GM19397 (cell line): ENCODE results near the gene CTNND2.
"Not testable (repeated sequence)": the region's sequence is repeated elsewhere in the genome, so short reads cannot be mapped to it uniquely, and the experiment has no call there.

ENCODE experiments used
- ATAC-seq: cut with Tn5 transposase; IDR thresholded peaks from one replicate; pipeline ENCODE4 v1.9.1; 2021; ENCODE audit warnings: mild to moderate bottlenecking, moderate library complexity; ENCODE audit not compliant: unreplicated experiment

Gene CTNND2

DNA sequence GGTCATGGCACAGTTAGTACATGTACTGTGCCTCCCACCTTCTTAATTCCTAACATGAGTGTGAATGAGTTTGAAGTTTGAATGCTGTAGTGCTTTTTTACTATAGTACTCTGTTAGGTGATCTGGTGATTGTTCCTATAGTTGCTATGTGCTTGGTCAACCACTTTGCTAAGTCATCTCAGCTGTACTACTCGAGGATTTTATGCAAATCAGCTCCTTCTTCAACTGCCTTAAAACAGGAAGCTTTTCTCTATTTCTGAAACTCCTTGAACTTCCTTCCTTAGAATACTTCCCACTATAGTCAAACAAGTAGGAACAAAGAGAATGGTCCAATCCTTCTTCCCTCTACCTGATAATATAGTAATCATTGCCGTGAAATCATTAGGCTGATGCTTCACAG, 219.6 kb downstream of the CTNND2 start:
- ATAC-seq = no peak

DNA sequence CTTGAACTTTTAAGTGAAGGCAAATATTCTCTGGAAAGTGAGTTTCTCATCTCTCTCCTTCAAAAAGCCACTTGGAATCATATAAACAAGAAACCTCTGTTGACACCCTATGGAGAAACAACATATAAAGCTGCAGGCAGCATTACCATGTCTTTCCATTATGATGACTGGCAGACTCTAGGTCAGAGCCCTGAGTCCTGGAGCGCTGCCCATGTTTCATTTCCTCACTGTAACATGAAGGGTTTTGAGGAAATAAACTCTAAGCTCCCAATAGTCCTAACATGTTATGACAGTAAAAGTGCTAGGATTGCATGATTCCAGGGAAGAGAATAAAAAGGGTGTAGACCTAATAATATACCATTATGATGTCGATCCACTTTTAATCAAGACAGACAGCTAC, 220.6 kb downstream of the CTNND2 start:
- ATAC-seq = no peak

DNA sequence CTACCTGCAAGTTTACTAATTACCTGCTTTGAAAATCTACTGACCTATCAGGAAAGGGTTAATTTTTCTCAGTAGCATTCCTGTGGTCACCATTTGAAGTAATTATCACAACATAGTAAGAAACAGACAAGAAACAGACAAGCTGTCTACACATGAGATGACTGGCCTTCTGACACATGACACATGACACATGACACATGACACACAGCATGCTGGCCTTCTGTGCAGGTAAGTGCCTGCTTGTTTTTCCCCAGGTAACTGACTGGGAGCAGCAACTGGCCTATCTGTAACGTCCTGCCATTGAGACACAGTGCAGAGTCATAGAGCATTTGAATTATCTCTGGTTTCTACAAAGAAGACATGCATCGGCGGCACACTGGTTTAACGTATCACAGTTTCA, 222.4 kb downstream of the CTNND2 start:
- no peak for ATAC-seq

DNA sequence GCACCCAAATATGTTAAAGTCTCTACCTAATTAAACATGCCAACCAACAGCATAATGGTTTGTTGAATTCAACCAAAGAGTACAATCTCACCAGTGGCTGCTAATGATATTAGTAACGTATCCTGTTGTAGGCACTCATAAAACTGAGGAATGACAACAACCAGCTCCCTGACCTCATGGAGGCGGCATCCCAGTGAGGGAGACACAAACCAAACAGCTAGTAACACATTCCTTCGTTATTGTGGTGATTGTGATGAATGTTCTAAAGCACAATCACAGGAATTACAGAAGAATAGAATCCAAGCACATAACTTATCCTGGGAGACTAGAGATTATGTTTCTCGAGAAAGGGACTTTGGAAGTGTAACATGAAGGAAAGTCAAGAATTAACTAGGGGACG, 224.6 kb downstream of the CTNND2 start:
- no peak for ATAC-seq

DNA sequence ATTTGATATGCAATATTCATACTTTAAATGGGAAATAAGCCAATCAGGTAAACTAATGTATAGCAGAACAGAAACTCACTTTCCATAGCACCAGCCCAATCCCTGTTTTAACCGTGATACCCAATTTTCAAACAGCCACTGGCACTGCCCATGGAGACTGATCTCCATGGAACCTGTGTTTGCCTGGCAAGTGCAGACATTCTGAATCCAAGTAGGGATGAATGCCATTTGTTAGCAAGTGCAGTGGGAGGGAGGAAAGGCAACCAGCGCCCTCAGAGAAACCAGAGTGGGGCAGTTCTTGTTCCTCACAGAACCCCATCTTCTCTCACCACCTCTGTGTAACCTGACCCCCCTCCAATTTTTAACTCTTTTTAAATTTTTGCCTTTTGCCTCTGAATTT, 229.1 kb downstream of the CTNND2 start:
- ATAC-seq = no peak

DNA sequence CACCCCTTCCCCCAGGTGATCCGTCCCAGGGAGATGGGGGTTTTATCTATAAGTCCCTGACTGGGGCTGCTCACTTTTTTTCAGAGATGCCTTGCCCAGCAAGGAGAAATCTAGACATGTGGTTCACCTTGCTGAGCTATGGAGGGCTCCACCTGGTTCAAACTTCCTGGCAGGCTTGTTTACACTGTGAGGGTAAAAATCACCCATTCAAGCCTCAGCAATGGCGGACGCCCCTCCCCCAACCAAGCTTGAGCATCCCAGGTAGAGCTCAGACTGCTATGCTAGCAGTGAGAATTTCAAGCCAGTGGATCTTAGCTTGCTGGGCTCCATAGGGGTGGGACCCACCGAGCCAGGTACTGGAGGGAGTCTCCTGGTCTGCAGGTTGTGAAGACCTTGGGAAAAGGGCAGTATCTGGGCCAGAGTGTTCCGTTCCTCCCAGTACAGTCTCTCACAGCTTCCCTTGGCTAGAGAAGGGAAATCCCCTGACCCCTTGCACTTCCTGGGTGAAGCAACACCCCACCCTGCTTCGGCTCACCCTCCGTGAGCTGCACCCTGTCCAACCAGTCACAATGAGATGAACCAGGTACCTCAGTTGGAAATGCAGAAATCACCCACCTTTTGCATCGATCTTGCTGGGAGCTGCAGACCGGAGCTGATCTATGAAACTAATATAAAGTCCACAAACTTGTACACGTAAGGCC, 231.7 kb downstream of the CTNND2 start:
- ATAC-seq = no peak

DNA sequence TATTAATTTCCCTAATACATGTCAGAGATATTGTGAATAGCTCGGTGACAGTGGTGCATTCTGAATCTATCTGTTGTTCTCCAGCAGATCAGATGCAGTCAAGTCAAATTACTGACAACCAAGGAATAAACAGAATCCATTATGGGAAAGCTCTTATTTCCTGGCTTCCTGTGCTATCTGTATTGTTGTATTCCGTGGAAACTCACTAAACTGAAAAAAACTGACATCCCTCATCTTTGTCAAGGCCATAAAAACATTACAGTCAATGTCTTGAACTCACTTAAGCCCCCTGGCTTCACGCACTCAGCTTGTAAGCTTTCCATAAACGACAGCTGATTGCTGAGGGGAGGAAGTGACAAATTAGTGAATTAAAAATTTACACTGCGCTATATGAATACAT, 245.9 kb downstream of the CTNND2 start:
- no peak for ATAC-seq

DNA sequence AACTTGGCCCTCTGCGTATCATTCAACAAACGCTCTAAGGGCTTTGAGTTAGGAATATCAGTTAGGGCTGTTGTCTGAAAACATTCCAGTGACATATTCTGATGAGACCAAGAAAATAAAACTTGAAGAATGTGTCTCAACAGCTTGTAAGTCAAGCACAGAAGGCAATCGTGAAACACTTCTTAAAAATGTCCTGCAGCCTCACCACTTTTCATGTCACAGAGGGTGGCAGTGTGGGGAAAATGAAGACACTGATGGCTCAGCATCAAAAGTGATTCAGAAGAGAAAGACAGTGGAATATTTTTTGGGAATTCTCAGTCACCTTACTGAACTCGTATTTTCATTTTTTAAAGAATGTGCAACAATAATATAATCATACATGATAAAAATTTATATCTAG, 247.3 kb downstream of the CTNND2 start:
- ATAC-seq = no peak

DNA sequence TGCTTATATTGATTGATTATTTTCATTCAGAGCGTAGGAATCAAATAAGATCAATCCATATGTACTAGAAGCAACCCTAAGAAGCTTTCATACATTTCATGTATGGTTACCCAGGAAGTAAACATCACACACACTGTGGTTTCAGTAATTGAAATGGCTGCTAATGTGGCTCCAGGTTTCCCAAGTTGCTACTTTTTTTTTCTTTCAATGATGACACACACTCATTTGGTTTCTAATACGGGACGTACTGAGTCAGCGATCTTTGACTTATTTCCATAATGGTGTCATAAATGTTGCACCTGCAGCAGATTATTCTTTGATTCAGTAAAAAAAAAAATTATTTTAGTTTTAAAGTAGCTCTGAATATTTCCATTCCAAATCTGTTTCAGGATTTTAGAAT, 248.6 kb downstream of the CTNND2 start:
- ATAC-seq = no peak

DNA sequence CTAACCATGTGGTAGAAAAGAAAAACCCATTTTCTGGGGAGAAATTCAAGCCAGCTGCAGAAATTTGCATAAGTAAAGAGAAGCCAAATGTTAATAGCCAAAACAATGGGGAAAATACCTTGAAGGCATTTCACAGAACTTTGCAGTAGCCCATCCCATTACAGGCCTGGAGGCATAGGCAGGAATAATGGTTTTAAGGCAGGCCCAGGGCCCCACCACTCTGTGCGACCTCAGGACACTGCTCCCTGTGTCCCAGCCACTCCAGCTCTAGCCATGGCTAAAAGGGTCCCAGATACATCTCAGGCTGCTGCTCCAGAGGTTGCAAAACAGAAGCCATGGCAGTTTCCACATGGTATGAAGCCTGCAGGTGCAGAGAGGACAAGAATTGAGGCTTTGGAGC, 253.3 kb downstream of the CTNND2 start:
- ATAC-seq = no peak

DNA sequence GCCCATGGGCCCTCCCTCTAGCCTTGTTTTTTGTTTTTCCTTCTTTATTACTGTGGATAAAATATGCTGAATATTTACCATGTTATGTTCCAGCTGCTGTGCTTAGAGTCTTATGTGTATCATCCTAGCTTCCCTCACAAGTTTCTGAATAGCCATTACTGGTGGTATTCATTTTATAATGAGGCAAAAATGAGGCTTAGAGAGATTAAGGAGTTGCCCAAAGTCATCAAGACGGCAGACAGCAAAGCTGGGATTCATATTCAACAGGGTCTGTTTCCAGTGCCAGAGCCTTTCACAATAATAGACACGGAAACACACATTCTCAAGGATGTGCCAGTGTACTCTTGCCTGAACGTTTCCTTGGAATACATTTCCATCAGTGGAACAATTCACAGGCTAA, 258.1 kb downstream of the CTNND2 start:
- no peak for ATAC-seq

DNA sequence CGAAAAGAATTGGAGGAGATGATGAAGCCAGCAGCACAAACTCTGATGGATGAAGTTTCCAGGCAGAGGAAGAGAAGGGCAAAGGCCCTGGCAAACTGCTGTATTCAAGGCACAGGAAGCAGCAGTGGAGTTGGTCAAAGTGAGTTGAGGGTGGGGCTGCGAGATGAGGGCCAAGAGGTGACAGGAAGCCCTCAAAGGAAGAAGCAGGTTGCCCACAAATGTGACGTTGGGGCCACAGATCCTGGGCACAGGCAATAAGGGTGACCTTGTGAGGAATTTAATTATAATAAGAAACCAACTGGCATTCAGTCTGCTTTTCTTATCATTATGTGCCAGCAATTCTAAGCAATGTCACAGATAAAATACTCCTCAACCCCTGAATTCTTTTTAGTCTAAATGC, 261.8 kb downstream of the CTNND2 start:
- no peak for ATAC-seq

DNA sequence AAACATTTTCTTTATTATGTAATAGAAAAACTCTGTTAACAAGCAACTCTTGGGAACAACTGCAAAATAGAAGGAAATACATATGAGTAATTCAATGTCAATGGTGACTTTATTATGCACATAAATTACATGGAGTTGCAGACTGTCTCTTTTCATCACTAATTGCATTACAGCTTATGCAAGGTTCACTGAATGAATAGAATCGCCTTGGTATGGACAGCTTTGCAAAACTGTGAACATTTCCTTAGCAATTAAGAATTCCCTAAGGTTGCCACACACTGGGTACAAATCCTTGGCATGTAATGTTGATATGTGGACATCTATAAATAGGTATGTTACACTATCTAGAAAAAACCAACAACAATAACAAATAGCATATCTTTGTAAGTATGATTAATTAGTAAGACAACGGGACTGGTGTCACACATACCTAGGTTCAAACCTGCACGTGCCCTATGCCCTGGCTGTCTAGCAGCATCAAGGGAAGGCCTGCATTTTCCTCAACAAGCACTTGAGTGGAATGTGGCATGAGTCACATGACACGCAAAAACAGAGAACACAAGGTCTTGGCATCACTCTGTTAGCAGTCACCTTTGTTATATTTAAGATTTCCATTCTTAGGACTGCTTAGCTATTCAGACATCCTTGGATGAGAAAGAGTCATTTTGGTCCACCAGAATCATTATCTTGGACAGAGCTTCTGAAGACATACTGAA, 263.9 kb downstream of the CTNND2 start:
- ATAC-seq = no peak

DNA sequence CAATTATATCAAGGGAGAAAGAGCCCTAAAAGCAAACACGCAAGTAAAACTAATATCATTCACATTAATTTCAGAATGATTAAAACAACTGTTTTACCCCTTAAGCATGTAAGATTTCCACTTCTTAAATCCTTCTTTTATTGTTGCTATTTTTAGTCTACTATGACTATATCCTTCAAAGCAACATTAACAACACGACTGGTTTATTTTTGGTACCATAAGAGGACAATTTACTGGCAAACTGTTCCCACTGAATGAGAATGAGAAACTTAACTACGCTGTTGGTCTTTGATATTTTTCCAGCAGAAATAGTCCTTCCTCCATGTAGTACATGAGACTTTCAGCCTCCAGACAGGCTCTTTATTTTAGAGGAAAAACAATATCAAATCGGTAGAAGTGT, 281.5 kb downstream of the CTNND2 start:
- no peak for ATAC-seq

DNA sequence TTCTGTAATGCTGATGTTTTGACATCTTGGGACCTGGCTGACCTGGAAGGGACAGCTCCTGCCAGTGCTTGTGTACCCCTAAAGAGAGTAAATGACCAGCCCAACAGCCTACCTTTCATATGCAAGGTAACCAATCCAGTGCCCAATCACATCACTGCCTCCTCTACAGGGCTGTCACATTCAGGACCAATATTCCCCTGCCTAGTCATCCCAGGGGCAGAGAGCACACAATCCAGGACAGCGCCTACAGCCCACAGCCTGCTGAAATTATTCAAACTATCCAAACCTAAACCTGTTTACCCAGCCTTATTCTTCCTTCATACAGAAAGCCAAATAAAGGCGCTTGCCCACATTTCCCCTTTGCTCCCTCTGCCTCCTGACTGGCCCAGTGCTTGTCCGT, 284.1 kb downstream of the CTNND2 start:
- ATAC-seq = no peak

DNA sequence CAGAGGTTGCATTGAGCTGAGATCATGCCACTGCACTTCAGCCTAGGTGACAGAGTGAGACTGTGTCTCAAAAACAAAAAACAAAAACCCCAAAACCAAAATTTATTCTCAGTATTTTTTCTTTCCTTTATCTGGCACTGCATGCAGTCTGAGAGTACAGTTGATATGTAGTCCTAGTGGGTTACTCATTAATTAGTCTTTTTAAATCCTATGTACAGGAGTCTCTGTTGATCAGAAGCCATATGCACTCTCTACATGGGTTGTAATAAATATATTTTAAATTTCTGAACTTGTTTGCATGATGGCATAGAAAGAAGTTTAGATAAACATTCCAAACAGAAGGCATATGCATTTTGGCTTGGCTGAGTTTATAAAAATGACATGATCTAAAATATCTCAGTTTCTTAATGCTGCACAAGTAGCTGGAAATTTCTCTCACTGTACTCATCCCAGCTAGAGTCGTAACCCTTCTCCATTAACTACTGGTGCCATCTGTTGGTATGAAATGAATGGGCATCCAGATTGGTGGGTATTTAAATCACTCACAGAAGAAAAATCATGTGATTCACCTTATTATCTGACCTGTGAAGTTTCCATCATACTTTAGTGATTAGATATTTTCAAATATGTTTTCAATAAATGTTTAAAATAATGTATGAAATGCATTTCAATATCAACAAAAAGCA, 284.8 kb downstream of the CTNND2 start:
- ATAC-seq = no peak

DNA sequence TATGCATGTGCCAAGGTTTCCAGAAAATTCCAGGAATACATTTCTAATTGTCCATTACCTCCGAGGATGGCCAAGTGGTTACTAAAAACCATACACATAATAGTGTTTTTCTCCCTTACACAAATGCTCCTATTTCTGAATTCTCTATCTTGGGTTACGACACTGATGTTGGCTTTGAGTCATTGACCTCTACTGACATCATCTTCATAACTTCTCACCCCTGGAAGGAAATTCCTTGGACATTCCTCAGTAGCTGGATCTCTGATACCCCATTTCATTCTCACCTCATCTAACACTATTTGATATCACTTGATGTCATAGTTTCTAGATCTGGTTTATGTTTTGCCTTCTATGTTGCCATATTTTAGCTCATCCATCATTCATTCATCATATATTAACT, 287.2 kb downstream of the CTNND2 start:
- ATAC-seq = no peak

DNA sequence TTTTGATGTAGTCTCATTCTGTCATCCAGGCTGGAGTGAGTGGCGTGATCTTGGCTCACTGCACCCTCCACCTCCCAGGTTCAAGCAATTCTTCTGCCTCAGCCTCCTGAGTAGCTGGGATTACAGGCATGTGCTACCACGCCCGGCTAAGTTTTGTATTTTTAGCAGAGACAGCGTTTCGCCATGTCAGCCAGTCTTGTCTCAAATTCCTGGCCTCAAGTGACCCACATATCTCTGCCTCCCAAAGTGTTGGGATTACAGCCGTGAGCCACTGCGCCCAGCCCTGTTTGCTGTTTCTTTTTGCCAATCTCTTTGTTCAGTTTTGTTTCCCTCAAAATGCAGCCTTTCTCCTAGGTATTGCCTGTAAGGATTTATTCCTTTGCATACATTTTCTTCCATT, 287.6 kb downstream of the CTNND2 start:
- not testable (repeated sequence) for ATAC-seq

DNA sequence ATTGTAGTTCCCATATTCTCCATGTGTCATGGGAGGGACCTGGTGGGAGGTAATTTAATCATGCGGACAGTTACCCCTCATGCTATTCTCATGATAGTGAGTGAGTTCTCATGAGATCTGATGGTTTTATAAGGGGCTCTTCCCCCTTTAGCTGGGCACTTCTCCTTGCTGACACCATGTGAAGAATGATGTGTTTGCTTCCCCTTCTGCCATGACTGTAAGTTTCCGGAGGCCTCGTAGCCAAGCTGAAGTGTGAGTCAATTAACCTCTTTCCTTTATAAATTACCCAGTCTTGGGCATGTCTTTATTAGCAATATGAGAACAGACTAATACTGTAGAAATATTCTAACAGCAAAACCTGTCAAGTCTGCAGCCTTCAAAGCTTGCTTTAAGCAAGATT, 293.2 kb downstream of the CTNND2 start:
- no peak for ATAC-seq

DNA sequence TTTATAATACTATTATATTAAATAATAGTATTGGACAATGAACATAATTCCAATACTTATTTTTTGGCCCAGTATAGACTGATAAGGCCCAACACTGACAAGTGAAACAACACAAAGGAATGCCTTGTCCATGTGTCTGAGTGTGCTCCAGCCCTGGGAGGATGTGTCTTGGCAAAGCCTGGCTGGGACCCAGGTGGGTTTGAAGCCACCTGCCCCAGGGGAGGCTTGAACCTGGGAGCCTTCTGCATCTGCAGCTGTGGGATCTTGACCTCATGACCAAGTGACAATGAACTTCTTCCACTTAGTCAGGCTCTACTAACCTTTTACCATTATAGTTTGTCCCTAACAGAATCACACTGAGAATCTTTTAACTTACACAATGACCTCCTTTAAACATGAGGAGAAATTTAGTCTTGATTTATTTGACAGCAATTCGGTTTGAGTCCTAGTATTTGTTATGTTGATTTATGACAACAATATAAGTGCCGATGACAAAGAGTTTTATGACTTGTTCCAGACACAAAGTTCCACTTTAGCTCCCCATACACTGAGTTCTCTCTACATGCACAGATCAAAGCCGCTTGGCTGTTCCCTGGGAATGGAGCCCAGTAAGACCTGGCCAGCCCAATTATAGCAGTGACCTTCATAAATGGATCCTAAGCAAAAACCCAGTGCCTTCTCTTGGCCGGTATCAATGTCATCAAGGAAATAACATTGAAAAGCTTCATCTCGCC, 294.5 kb downstream of the CTNND2 start:
- ATAC-seq = no peak

DNA sequence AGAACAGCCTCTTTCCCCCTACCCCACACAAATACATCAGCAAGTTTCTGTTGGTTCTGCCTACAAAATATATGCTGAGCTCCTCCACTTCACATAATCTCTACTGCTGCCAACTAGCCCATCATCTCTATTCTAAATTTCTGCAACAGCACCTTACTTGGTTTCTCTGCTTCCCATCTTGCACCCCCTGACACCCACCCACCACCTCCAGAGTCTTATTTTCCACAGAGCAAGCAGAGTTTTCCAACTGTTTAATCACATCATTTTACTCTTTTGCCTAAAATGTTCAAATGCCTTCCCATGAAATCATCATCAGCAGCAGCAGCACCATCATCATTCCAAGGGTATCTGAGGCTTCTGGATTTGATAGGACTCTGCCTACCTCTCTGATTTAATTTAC, 295.7 kb downstream of the CTNND2 start:
- ATAC-seq = no peak
